Vagina (tissue), 2 donors: Measurements from ENCODE around the gene OXER1.

Experiments
- POLR2A ChIP-seq, 2 donors: fragments of 450-650 bp; IDR thresholded peaks; one replicate each; pipeline ENCODE4 v1.6.1; 2017; ENCODE audit warnings: antibody characterized with exemption in 2 of 2, mild to moderate bottlenecking in 2 of 2, moderate library complexity in 2 of 2
- POLR2AphosphoS5 ChIP-seq, 2 donors: sonication (generic); formaldehyde crosslinking; IDR thresholded peaks; one replicate each; pipeline ENCODE4 v1.9.0; 2017; ENCODE audit warnings: antibody characterized with exemption in 2 of 2, mild to moderate bottlenecking in 2 of 2, low read depth in 1 of 2; ENCODE audit not compliant: insufficient read depth in 1 of 2
- TF ChIP-seq, protein P1 (sequence below), 3 experiments: fragments of 450-650 bp in 2 of 3; fragments of 200-600 bp in 1 of 3; sonication (generic) in 1 of 3; IDR thresholded peaks; one replicate each; pipeline ENCODE4 v1.5.1; 2017 to 2019; ENCODE audit warnings: antibody characterized with exemption in 3 of 3, mild to moderate bottlenecking in 2 of 3, moderate library complexity in 2 of 3

DNA sequence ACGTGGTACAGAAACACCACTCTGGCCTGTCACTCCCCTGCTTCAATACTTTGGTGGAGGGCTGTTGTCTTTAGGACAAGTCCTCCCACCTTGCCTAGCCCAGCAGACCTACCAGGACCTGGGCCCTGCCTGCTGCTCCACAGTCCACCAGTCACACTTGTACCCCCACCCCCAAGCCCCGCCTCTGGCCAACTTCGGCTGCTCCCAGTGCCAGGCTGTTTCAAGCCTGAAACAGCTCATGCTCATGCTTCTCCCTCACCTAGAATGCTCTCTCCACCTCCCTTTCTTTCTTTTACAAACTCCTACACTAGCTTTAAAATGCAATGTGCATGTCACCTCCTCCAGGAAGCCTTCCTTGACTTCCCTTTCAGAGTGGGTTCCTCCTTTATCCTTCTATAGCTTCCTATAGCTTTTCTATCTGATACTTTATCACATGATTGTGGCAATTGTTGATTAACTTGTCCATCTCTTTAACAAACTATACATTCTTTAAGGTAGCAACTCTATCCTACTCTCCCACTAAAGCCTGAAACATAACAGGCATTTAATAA, 4.8 kb upstream of the OXER1 start:
- TF ChIP-seq, protein P1, sequence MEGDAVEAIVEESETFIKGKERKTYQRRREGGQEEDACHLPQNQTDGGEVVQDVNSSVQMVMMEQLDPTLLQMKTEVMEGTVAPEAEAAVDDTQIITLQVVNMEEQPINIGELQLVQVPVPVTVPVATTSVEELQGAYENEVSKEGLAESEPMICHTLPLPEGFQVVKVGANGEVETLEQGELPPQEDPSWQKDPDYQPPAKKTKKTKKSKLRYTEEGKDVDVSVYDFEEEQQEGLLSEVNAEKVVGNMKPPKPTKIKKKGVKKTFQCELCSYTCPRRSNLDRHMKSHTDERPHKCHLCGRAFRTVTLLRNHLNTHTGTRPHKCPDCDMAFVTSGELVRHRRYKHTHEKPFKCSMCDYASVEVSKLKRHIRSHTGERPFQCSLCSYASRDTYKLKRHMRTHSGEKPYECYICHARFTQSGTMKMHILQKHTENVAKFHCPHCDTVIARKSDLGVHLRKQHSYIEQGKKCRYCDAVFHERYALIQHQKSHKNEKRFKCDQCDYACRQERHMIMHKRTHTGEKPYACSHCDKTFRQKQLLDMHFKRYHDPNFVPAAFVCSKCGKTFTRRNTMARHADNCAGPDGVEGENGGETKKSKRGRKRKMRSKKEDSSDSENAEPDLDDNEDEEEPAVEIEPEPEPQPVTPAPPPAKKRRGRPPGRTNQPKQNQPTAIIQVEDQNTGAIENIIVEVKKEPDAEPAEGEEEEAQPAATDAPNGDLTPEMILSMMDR (IDR thresholded peaks at IDR 0.05): no peak
- TF ChIP-seq POLR2A (IDR thresholded peaks at IDR 0.05): no peak
- TF ChIP-seq POLR2AphosphoS5 (IDR thresholded peaks at IDR 0.05; ENCODE audit: insufficient read depth in 1 of 2, low read depth in 1 of 2): no peak
